ENCODE results near the gene NMT1.

Gene NMT1

GRCh38 chr17:45145035-45145389 lies 83.9 kb downstream of the NMT1 start:
- H3K9me3 ChIP-seq (ENCODE audit: control insufficient read depth, insufficient read depth, low read depth, low read length), result no peaks in the 10 kb centered on the region
- no peak overlapping the region for H3K4me3 ChIP-seq (ENCODE audit: low read depth, low read length)
- no peak overlapping the region for H3K27ac ChIP-seq (ENCODE audit: extremely low read depth, low read depth, low read length)
- TF ChIP-seq GLIS2 (tag by site-specific recombination; IDR thresholded peaks at IDR 0.05) (no peak), MEIS1 (CRISPR knock-in tag; IDR thresholded peaks at IDR 0.05; ENCODE audit: borderline replicate concordance) (no peak), PRDM4 (tag by site-specific recombination; IDR thresholded peaks at IDR 0.05) (no peak), HOXC10 (CRISPR knock-in tag; IDR thresholded peaks at IDR 0.05) (no peak), ZNF521 (tag by site-specific recombination; IDR thresholded peaks at IDR 0.05) (no peak), ZNF747 (tag by site-specific recombination; IDR thresholded peaks at IDR 0.05) (no peak), SALL2 (tag by site-specific recombination; IDR thresholded peaks at IDR 0.05; ENCODE audit: borderline replicate concordance) (no peak), ZNF645 (tag by site-specific recombination; IDR thresholded peaks at IDR 0.05) (no peak), ZBTB7A (tag by site-specific recombination; IDR thresholded peaks at IDR 0.05; ENCODE audit: low read depth) (no peak), ZNF664 (tag by site-specific recombination; IDR thresholded peaks at IDR 0.05) (no peak), ZNF707 (tag by site-specific recombination; IDR thresholded peaks at IDR 0.05) (no peak), BCL11A (tag by site-specific recombination; IDR thresholded peaks at IDR 0.05; ENCODE audit: low read depth) (no peak), SETDB1 (IDR thresholded peaks at IDR 0.05; ENCODE audit: insufficient read length, low read length) (no peak), ZNF398 (tag by site-specific recombination; IDR thresholded peaks at IDR 0.05) (no peak), ZSCAN23 (tag by site-specific recombination; IDR thresholded peaks at IDR 0.05) (no peak), ZNF449 (tag by site-specific recombination; IDR thresholded peaks at IDR 0.05) (no peak)
- POLR2A ChIA-PET, result interaction anchor here (1.6 to 8.3 kb wide), 2 partner anchors 7 to 10 kb away, joined by 6 to 192 read pairs; partner anchors contain the start of gene ACBD4
- peaks cover 4% of the 10 kb centered on the region; the same call in 1 of the 2 replicates for H3K4me1 ChIP-seq (ENCODE audit: control insufficient read depth, insufficient read depth, low read length)
- peaks cover 0 to 3% of the 10 kb centered on the region in 2 experiments; a peak in 1 of 3 replicates for H3K36me3 ChIP-seq (ENCODE audit: control insufficient read depth in 2 of 2, insufficient read depth in 1 of 2, low read length in 2 of 2)
- CTCF ChIA-PET, result interaction anchor here (0.7 to 1.8 kb wide), 4 partner anchors 9 to 255 kb away, joined by 8 to 29 read pairs (median 14); partner anchors contain the start of gene ACBD4

GRCh38 chr17:45146166-45146565 lies 85.0 kb downstream of the NMT1 start:
- peak overlapping the region; percentile 92; the same call in 1 of the 2 replicates for H3K27ac ChIP-seq (ENCODE audit: extremely low read depth, low read depth, low read length)
- H3K36me3 ChIP-seq (ENCODE audit: control insufficient read depth in 2 of 2, insufficient read depth in 1 of 2, low read length in 2 of 2), result peaks cover 0 to 6% of the 10 kb centered on the region in 2 experiments; a peak in 1 of 3 replicates
- CTCF ChIA-PET, result interaction anchor here (0.6 to 1.8 kb wide), 3 partner anchors 11 to 66 kb away, joined by 3 to 29 read pairs (median 11); partner anchors contain the start of gene ACBD4
- no peaks in the 10 kb centered on the region for H3K9me3 ChIP-seq (ENCODE audit: control insufficient read depth, insufficient read depth, low read depth, low read length)
- no peak overlapping the region for H3K4me3 ChIP-seq (ENCODE audit: low read depth, low read length)
- peaks cover 4% of the 10 kb centered on the region; the same call in 1 of the 2 replicates for H3K4me1 ChIP-seq (ENCODE audit: control insufficient read depth, insufficient read depth, low read length)
- POLR2A ChIA-PET, result interaction anchor here (0.6 to 8.3 kb wide), 3 partner anchors 8 to 946 kb away, joined by 4 to 700 read pairs (median 192); partner anchors contain the start of genes ACBD4, ATXN7L3 and HEXIM2
- TF ChIP-seq ZNF423 (tag by site-specific recombination; IDR thresholded peaks at IDR 0.05) (no peak), ZNF274 (IDR thresholded peaks at IDR 0.05; ENCODE audit: low read length) (no peak), ZNF274 (tag by site-specific recombination; IDR thresholded peaks at IDR 0.05; ENCODE audit: borderline replicate concordance) (no peak), PRDM1 (tag by site-specific recombination; IDR thresholded peaks at IDR 0.05) (no peak), ZNF155 (tag by site-specific recombination; IDR thresholded peaks at IDR 0.05) (no peak), ZNF211 (tag by site-specific recombination; IDR thresholded peaks at IDR 0.05; ENCODE audit: low read depth) (no peak), ZNF26 (tag by site-specific recombination; IDR thresholded peaks at IDR 0.05) (no peak), ZSCAN16 (tag by site-specific recombination; IDR thresholded peaks at IDR 0.05) (no peak), ZNF76 (tag by site-specific recombination; IDR thresholded peaks at IDR 0.05; ENCODE audit: borderline replicate concordance, low read depth) (no peak), GLIS1 (tag by site-specific recombination; IDR thresholded peaks at IDR 0.05) (no peak), HOXD13 (CRISPR knock-in tag; IDR thresholded peaks at IDR 0.05; ENCODE audit: borderline replicate concordance) (no peak), ZNF174 (tag by site-specific recombination; IDR thresholded peaks at IDR 0.05) (no peak)

All from HEK293 (cell line).